Measurements from ENCODE around the gene CMSS1.

DNA sequence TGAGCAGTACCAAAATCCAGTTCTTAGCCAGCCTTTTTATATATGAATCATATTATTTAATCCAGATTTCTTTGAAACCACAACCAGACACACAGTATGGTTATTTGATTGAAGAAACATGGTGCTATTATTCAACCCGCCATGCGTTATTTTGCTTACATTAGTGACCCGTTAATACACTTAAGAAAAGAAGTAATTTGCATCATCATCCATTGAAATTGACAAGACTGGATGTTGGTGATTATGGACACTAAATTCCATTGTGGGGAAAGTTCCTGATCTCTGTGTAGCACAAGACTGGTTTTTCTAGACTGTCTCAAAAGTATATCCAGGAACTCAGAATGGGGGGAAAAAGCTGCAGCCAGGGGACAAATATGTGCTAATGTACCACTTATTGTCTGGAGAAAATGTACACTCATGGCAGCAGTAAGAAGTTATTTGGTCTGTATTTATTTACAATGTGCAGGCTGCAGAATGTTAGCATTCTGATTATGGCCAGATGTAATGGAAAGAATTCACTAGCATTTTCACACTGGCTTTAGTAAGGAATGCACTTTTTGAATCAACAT lies 216.3 kb downstream of the CMSS1 start:
- TF ChIP-seq FOXA1 (IDR thresholded peaks at IDR 0.05), result no peak
- no peak for TF ChIP-seq ELF4 (IDR thresholded peaks at IDR 0.05)
- no peak for TF ChIP-seq ARNT (IDR thresholded peaks at IDR 0.05)
- no peak for TF ChIP-seq FOXK2 (IDR thresholded peaks at IDR 0.05)
- TF ChIP-seq BHLHE40 (IDR thresholded peaks at IDR 0.05; ENCODE audit: borderline replicate concordance), result no peak
- no peak for TF ChIP-seq FOXM1 (IDR thresholded peaks at IDR 0.05; ENCODE audit: borderline replicate concordance)
- TF ChIP-seq TARDBP (IDR thresholded peaks at IDR 0.05), result no peak
- TF ChIP-seq SP1 (IDR thresholded peaks at IDR 0.05), result no peak
- no peak for TF ChIP-seq HDGF (IDR thresholded peaks at IDR 0.05; ENCODE audit: borderline replicate concordance)
- TF ChIP-seq NFRKB (IDR thresholded peaks at IDR 0.05), result no peak
- no peak for TF ChIP-seq ZNF384 (IDR thresholded peaks at IDR 0.05)
- TF ChIP-seq SUZ12 (IDR thresholded peaks at IDR 0.05), result no peak
- TF ChIP-seq, protein P1, sequence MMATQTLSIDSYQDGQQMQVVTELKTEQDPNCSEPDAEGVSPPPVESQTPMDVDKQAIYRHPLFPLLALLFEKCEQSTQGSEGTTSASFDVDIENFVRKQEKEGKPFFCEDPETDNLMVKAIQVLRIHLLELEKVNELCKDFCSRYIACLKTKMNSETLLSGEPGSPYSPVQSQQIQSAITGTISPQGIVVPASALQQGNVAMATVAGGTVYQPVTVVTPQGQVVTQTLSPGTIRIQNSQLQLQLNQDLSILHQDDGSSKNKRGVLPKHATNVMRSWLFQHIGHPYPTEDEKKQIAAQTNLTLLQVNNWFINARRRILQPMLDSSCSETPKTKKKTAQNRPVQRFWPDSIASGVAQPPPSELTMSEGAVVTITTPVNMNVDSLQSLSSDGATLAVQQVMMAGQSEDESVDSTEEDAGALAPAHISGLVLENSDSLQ (IDR thresholded peaks at IDR 0.05), result no peak
- TF ChIP-seq CTBP1 (IDR thresholded peaks at IDR 0.05; ENCODE audit: borderline replicate concordance), result no peak
